ENCODE measurements around the gene PACSIN2.
A peak's percentile ranks its signal among the peaks of the same experiment; 100 is the strongest.

PACSIN2 gene

GRCh38 chr22:43004362-43005035 lies 10.4 kb downstream of the PACSIN2 start:
- no peak for ATAC-seq (ENCODE audit: insufficient read depth, low read depth)

GRCh38 chr22:43002202-43002586 lies 12.8 kb downstream of the PACSIN2 start:
- Histone ChIP-seq H2AFZ (ENCODE audit: low read depth, low read length) (no peak overlapping the region), H3K4me3 (ENCODE audit: low read depth in 1 of 2, low read length in 2 of 2) (no peak overlapping the region), H3K27ac (ENCODE audit: low read length) (no peak overlapping the region), H3K9me3 (ENCODE audit: insufficient read depth, low read length, severe bottlenecking) (no peaks in the 10 kb centered on the region), H4K20me1 (ENCODE audit: insufficient read depth, low read length) (peaks cover 83% of the 10 kb centered on the region), H3K36me3 (ENCODE audit: insufficient read depth, low read length) (no peaks in the 10 kb centered on the region), H3K4me1 (ENCODE audit: insufficient read depth, low read length) (no peaks in the 10 kb centered on the region; the same call in 1 of the 2 replicates), H3K79me2 (ENCODE audit: insufficient read depth, low read length) (peaks cover 96% of the 10 kb centered on the region), H3K27me3 (ENCODE audit: insufficient read depth, low read length, poor library complexity) (no peaks in the 10 kb centered on the region), H3K4me2 (ENCODE audit: insufficient read depth, low read length) (no peak overlapping the region), H3K9ac (ENCODE audit: low read depth, low read length) (no peak overlapping the region)
- no peak for ATAC-seq (ENCODE audit: insufficient read depth, low read depth)
- TF ChIP-seq CTCF (IDR thresholded peaks at IDR 0.05; ENCODE audit: borderline replicate concordance, extremely low read depth, low read length, poor library complexity, severe bottlenecking) (no peak), EZH2 (IDR thresholded peaks at IDR 0.05; ENCODE audit: borderline replicate concordance, low read depth, low read length, severe bottlenecking) (no peak)
- no peak for DNase-seq

More at GRCh38 chr22:43004362-43005035, 10.4 kb downstream of the PACSIN2 start:
- Histone ChIP-seq H4K20me1 (ENCODE audit: insufficient read depth, low read length) (peaks cover 84% of the 10 kb centered on the region), H3K4me2 (ENCODE audit: insufficient read depth, low read length) (no peak overlapping the region), H3K36me3 (ENCODE audit: insufficient read depth, low read length) (no peaks in the 10 kb centered on the region), H3K9ac (ENCODE audit: low read depth, low read length) (no peak overlapping the region), H3K27me3 (ENCODE audit: insufficient read depth, low read length, poor library complexity) (no peaks in the 10 kb centered on the region), H3K4me3 (ENCODE audit: low read depth in 1 of 2, low read length in 2 of 2) (no peak overlapping the region), H3K27ac (ENCODE audit: low read length) (no peak overlapping the region), H3K4me1 (ENCODE audit: insufficient read depth, low read length) (no peaks in the 10 kb centered on the region; the same call in 1 of the 2 replicates), H3K79me2 (ENCODE audit: insufficient read depth, low read length) (peaks cover 98% of the 10 kb centered on the region), H2AFZ (ENCODE audit: low read depth, low read length) (no peak overlapping the region), H3K9me3 (ENCODE audit: insufficient read depth, low read length, severe bottlenecking) (no peaks in the 10 kb centered on the region)
- DNase-seq = no peak
- TF ChIP-seq CTCF (IDR thresholded peaks at IDR 0.05; ENCODE audit: borderline replicate concordance, extremely low read depth, low read length, poor library complexity, severe bottlenecking) (no peak), EZH2 (IDR thresholded peaks at IDR 0.05; ENCODE audit: borderline replicate concordance, low read depth, low read length, severe bottlenecking) (no peak)

DNA sequence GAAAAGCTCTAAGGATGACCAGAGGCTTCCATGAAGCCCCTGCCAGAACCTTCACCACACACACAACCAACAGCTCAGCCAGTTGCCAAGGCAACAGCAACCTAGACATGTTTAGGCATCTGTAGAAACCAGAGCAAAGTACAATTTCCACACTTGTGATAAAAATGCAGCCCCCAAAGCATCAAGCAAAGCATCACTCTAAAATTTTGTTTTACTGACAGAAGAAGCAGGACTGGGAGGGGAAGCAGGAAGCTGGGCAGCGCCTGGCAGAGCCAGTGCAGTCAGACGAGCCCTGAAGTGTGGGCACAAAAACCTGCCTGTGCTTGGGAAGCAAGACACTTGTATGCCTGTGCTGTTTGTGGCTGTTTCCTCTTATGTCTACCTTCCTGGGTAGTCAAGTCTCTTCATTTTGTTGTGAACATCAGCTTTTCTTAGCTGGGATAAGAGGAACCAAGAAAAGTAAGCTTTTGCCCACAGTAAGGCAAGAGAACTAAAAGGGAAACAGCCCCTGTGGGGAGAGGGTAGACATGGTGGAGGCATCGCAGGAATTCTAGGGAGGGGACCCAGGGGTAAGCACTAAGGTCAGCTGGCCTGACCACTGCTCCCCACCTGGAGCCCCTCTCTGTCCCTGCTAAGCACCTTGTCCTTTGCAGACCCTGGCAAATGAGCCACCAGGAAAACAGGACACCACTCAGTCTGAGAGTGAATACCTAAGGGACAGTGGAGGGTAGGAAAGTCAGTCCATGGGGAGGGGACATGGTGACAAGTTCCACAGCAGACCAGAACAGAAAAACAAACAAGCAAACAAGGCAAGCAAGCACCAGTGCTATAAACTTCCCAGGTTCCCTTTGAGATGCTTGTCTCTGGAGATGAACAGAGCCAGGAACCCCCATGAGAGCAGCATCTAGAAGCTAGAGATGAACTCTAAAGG lies 13.4 kb downstream of the PACSIN2 start:
- no peaks in the 10 kb centered on the region for H3K9me3 ChIP-seq (ENCODE audit: insufficient read depth, low read length, severe bottlenecking)
- H3K27me3 ChIP-seq (ENCODE audit: insufficient read depth, low read length, poor library complexity) = no peaks in the 10 kb centered on the region
- no peak overlapping the region for H2AFZ ChIP-seq (ENCODE audit: low read depth, low read length)
- H4K20me1 ChIP-seq (ENCODE audit: insufficient read depth, low read length) = peaks cover 82% of the 10 kb centered on the region
- H3K27ac ChIP-seq (ENCODE audit: low read length) = no peak overlapping the region
- H3K9ac ChIP-seq (ENCODE audit: low read depth, low read length) = no peak overlapping the region
- ATAC-seq (ENCODE audit: insufficient read depth, low read depth) = peak; percentile 40; the same call in 1 of the 3 replicates
- H3K79me2 ChIP-seq (ENCODE audit: insufficient read depth, low read length) = peaks cover 96% of the 10 kb centered on the region
- no peak overlapping the region for H3K4me2 ChIP-seq (ENCODE audit: insufficient read depth, low read length)
- H3K4me3 ChIP-seq (ENCODE audit: low read depth in 1 of 2, low read length in 2 of 2) = no peak overlapping the region
- no peaks in the 10 kb centered on the region for H3K36me3 ChIP-seq (ENCODE audit: insufficient read depth, low read length)
- TF ChIP-seq EZH2 (IDR thresholded peaks at IDR 0.05; ENCODE audit: borderline replicate concordance, low read depth, low read length, severe bottlenecking) = no peak
- TF ChIP-seq CTCF (IDR thresholded peaks at IDR 0.05; ENCODE audit: borderline replicate concordance, extremely low read depth, low read length, poor library complexity, severe bottlenecking) = no peak
- no peaks in the 10 kb centered on the region; the same call in 1 of the 2 replicates for H3K4me1 ChIP-seq (ENCODE audit: insufficient read depth, low read length)
- peak; percentile 23 for DNase-seq
